Occipital lobe (tissue), 3 donors: Measurements from ENCODE around the gene AHNAK. TPM values are rescaled to one million over a fixed set of nuclear protein-coding genes. Genes with fewer than 3 reads are reported as not detected.
"Not testable (repeated sequence)": the region's sequence is repeated elsewhere in the genome, so short reads cannot be mapped to it uniquely, and the experiment has no call there.

Source experiments
- DNase-seq: peaks from one replicate; lab custom pipeline; 2025; lab: John Stamatoyannopoulos, UW
- small RNA-seq: library from RNA; depleted of rRNA; stranded (forward); fragments of <200 nt; gene quantifications from one replicate; pipeline ENCODE3, GENCODE V24; 2014
- total RNA-seq: library from RNA; depleted of rRNA; stranded (reverse); fragments of >200 nt; gene quantifications from one replicate; pipeline ENCODE4 v1.2.3, GENCODE V29; 2014

AHNAK gene
- total RNA-seq, 1 donor from 2014 or later, result 18.6 TPM

DNA sequence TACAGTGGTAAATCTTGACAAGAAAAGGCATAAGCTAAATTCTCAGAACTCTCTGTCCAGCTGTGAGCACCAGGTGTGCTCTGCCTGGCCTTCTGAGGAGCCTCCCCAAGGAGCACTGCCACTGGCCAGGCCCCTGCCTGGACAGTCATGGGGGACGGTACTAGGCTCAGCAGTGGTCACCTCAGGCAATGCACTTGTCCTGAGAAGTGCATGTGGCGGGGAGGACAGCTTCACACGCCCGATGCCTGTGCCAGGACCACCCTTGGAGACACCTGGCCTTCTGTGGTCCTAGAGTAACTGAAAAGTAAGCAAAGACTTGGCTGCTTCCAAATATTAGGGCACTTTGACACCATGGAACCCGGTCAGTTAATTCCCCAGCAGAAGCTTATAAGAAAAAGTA is 156.4 kb downstream of the AHNAK start:
- DNase-seq, result no peak

DNA sequence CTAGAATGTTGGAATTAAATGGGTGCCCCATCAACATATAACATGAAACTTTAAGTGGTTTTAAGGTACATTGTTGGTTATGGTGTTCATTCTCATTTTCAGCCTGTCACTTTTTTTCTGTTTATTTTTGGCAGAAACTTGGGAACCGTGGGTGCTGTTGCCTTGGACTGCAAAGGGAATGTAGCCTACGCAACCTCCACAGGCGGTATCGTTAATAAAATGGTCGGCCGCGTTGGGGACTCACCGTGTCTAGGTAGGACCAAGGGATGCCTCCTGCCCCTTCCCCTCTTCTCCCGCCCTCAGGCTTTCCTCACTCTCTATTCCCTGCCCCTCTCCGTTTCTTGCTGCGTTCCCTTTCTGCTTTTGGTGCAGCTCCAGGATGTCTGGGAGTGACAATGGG is 157.6 kb downstream of the AHNAK start:
- DNase-seq, result no peak

DNA sequence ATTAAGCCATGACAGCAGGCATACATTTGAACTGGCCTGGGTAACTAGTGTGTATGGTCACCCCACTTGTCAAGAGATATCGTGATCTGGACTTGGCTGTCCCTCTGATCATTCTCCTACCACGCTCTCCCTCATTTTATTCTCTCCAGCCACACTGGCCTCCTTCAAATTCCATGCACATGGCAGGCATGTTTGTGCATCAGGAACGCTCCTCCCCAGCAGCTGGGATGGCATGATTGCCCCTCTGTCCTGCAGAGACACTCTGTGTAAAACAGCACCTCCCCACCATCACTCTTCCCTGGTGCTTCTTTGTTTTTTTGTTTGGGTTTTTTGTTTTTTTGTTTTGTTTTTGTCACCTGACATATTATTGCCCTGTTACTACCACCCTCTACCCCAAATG is 159.2 kb downstream of the AHNAK start:
- DNase-seq, result no peak

DNA sequence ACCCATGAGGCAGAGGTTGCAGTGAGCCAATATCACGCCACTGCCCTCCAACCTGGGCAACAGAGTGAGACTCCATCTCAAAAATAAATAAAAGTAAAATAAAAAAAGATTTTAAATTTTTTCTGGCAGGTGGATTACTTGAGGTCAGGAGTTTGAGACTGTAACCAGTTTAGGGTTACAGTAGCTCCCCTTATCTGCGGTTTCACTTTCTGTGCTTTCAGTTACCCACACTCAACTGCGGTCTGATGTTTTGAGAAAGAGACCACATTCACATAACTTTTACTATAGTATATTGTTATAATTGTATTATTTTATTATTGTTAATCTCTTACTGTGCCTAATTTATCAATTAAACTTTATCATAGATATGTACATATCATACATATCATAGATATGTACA is 160.5 kb downstream of the AHNAK start:
- not testable (repeated sequence) for DNase-seq

DNA sequence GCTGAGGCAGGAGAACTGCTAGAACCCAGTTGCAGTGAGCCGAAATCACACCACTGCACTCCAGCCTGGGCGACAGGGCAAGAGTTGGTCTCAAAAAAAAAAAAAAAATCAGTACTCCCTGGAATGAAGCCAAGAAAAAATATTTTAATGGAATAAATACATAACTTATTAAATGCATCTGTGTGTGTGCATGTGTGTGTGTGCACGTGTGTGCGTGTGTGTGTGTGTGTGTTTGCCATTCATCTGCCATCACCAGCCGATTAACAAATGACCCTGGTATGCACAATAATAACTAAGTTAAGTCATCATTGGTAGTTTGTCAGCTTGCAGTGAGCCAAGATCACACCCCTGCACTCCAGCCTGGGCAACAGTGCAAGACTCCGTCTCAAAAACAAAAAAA is 162.8 kb downstream of the AHNAK start:
- no peak for DNase-seq

Small RNAs within 50 kb of the gene (small RNA-seq; reads per million reads assigned to genes)
- not detected for gene EEF1G
- 0.26 reads per million for gene MIR6747

Other genes starting within 250 kb of the AHNAK start
- not detected for gene SCGB1D4, start 247.7 kb downstream of the AHNAK start, total RNA-seq
- gene ASRGL1, start 209.4 kb downstream of the AHNAK start, total RNA-seq, result 23.6 TPM
- not detected for gene SCGB1A1, start 127.8 kb downstream of the AHNAK start, total RNA-seq
- 1,633 TPM for gene EEF1G, start 27.1 kb upstream of the AHNAK start, total RNA-seq
- 4.5 TPM for gene TUT1, start 44.7 kb upstream of the AHNAK start, total RNA-seq
- 129 TPM for gene MTA2, start 55.1 kb upstream of the AHNAK start, total RNA-seq
- 4.5 TPM for gene EML3, start 66.0 kb upstream of the AHNAK start, total RNA-seq
- gene ROM1, start 66.5 kb upstream of the AHNAK start, total RNA-seq, result 3.1 TPM
- gene B3GAT3, start 75.2 kb upstream of the AHNAK start, total RNA-seq, result 21.4 TPM
- gene GANAB, start 99.8 kb upstream of the AHNAK start, total RNA-seq, result 61.8 TPM
- 20.3 TPM for gene INTS5, start 106.5 kb upstream of the AHNAK start, total RNA-seq
- 23.7 TPM for gene C11orf98, start 118.4 kb upstream of the AHNAK start, total RNA-seq
- 11.5 TPM for gene CSKMT, start 118.5 kb upstream of the AHNAK start, total RNA-seq
- gene UQCC3, start 124.9 kb upstream of the AHNAK start, total RNA-seq, result 6.9 TPM
- gene LBHD1, start 125.5 kb upstream of the AHNAK start, total RNA-seq, result 0.94 TPM
- 91.4 TPM for gene UBXN1, start 132.3 kb upstream of the AHNAK start, total RNA-seq
- 0.16 TPM for gene LRRN4CL, start 142.7 kb upstream of the AHNAK start, total RNA-seq
- 133 TPM for gene BSCL2, start 160.6 kb upstream of the AHNAK start, total RNA-seq
- 20.0 TPM for gene GNG3, start 160.9 kb upstream of the AHNAK start, total RNA-seq
- gene HNRNPUL2, start 180.7 kb upstream of the AHNAK start, total RNA-seq, result 17.0 TPM
- 23.7 TPM for gene TTC9C, start 181.7 kb upstream of the AHNAK start, total RNA-seq
- 20.1 TPM for gene ZBTB3, start 207.4 kb upstream of the AHNAK start, total RNA-seq
- 47.1 TPM for gene POLR2G, start 214.8 kb upstream of the AHNAK start, total RNA-seq
- gene TAF6L, start 224.6 kb upstream of the AHNAK start, total RNA-seq, result 17.2 TPM
- 20.9 TPM for gene TMEM179B, start 240.6 kb upstream of the AHNAK start, total RNA-seq
- 15.9 TPM for gene TMEM223, start 245.2 kb upstream of the AHNAK start, total RNA-seq